Left lobe of liver (tissue), 2 donors: ENCODE data around the gene B4GALT5. TPM values are rescaled to one million over a fixed set of nuclear protein-coding genes. Genes with fewer than 3 reads are reported as not detected.

Source experiments
- ATAC-seq: fragments of 200-7000 bp; cut with Tn5 transposase; one replicate; pipeline ENCODE4 v1.9.1; 2020; ENCODE audit warnings: mild to moderate bottlenecking, moderate library complexity
- DNase-seq: peaks from one replicate; pipeline ENCODE4 v3.0.0-alpha.2; 2020; ENCODE audit warnings: low spot score
- total RNA-seq: library from RNA; stranded (reverse); gene quantifications from one replicate; pipeline ENCODE4 v1.2.1, GENCODE V29; 2021
- donor health status: DM: no; HTN: no; CAD: no; lungs with moderate emphysema.
- donor health status: DM: no; HTN: yes; CAD: no.

The B4GALT5 gene
- total RNA-seq, 1 donor from 2014 or later = 10.5 TPM

DNA sequence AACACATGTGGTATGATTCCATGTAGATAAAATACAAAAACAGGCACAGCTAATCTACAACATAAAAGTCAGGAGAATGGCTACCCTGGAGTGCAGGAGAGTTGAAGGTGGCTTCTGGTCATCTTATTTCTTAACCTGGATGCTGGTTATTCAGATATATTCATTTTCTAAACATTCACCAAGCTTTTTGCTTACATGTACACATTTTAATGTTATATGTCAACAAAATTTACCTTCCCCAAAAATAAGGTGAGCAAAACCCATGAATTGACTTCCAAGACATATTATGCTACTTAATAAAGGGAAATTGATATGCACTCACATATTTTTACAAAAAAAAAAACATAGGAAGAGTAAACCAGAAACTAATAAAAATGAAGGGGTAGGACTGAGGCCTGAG is 50.6 kb downstream of the B4GALT5 start:
- no peak for DNase-seq
- ATAC-seq = no peak

GRCh38 chr20:49661560-49662329 is 51.9 kb downstream of the B4GALT5 start:
- DNase-seq (no peak), ATAC-seq (peak; percentile 6)

GRCh38 chr20:49660912-49661311 is 52.8 kb downstream of the B4GALT5 start:
- DNase-seq = no peak
- no peak for ATAC-seq

DNA sequence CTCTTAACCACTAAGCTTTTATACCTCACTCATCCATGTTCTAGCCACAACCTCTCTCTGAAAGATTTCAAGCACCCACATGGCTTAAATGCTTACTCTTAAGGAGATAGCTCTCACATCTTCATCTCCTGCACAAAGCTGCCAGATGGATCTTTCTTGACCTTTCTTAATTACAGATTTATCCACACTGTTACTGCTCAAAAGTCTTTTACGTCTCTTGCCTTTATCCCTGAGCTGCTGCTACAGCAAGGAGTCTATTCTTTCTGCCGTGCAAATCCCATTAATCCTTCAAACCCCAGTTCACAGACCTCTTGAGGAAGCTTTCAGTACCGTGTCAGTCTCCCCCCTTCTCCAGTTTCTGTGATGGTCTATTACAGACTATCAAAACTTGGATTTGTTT is 54.6 kb downstream of the B4GALT5 start:
- ATAC-seq (no peak), DNase-seq (no peak)

- ATAC-seq (no peak), DNase-seq (no peak)
Observed at GRCh38 chr20:49658508-49658907, 55.2 kb downstream of the B4GALT5 start.

DNA sequence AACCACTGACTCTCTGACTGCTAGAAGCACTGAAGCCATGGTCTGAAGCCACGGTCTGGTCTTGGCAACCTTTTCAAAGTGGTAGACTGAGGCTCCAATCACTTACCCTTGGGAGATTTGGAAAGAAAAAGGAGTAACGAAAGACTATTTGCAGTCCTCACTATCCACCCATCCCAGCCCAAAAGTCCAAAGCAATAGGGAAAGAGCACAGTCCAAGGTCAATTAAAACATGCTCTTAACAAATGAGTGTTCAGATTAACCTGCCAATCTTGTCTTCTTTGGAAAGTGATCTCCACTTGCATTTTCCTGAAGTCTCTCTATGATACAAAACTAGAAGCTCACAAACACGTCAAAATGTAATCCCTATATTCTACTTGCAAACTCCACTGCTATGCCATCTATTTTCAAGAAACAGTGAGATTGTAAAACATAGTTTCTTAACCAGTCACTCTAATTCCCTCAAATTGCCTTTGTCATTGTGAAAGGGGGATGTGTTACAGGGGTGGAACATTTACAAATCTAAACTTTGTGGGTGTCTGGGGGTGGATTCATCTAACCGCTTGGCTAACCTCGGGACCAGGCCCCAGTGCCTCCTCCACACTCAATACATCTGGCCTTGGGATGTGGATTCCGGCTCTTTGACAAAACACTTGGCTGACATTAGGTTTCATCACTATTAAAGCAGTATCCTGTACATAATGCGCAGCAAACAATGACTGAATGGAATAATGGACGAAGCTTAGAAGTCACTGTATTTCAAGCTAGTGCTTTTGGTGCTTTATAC is 56.4 kb downstream of the B4GALT5 start:
- ATAC-seq (peak; percentile 71), DNase-seq (no peak)

DNA sequence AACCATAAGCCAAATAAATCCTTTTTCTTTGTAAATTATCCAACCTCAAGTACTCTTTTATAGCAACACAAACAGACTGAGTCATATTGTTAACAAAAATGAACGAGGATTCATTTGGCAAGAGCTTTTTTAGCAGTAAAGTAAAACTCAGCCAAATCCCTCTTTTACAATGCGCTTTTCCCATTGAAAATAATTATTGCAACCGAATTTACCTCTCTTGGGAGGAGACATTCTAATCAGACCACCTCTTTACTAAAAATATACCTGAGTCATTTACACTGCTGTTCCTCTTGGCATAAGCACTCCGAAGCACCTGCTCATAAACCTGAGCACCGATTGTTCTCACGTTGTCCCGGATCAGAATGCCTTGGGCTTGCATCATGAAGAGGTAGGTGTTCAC is 57.4 kb downstream of the B4GALT5 start:
- ATAC-seq (peak; percentile 29), DNase-seq (no peak)

GRCh38 chr20:49653925-49654434 is 59.7 kb downstream of the B4GALT5 start:
- DNase-seq (no peak), ATAC-seq (no peak)

DNA sequence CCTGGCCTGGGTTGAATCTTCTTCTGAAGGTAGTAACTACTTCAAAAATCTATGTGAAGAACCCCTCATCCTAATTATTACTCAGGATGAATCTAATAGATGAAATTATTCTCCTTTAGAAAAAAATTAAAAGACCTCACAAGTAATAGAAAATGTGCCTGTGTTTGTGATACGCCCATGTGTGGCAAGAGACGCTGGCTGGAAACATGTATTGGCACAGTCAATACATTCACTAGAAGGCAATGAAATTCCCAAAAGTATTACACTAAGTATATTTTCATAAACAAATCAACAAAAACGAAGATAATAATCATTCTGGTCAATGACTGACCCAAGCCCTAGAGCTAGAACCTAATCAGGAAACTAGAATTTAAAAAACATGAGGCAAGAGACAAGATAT is 64.0 kb downstream of the B4GALT5 start:
- DNase-seq (no peak), ATAC-seq (peak; percentile 54)

- DNase-seq = no peak
- ATAC-seq = no peak
Observed at GRCh38 chr20:49647550-49647949, 66.1 kb downstream of the B4GALT5 start.

DNA sequence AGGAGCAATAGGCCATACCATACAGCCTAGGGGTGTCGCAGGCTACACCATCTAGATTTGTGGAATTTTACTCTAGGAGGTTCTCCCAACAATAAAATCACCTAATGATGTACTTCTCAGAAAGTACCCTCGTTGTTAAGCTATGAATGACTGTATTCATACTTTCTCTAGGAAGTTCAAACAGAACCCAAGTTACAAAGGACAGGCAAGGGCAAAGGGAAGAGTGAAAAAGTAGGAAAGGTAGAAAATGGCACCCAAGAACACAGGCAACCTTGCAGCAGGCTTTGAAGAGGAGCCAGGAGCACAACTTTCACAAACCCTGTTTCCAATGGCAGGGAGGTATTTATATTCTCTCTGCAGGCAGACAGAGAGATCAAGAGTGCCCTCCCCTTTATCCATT is 67.2 kb downstream of the B4GALT5 start:
- ATAC-seq (no peak), DNase-seq (no peak)

DNA sequence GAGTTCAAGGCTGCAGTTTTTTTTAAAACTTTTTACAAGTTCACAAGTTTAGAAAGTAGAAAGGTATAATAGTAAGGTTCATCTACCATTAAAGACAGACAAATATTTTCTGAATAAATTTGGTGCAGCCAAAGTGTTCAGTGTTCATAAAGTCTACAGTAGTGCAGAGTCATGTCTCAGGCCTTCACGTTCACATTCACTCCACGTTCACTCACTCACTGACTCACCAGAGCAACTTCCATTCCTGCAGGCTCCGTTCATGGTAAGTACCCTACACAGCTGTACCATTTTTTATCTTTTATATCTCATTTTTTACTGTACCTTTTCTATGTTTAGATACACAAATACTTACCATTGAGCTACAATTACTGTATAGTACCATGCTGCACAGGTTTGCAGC is 67.6 kb downstream of the B4GALT5 start:
- DNase-seq (no peak), ATAC-seq (no peak)

GRCh38 chr20:49644980-49645565 is 68.6 kb downstream of the B4GALT5 start:
- no peak for ATAC-seq
- no peak for DNase-seq

DNA sequence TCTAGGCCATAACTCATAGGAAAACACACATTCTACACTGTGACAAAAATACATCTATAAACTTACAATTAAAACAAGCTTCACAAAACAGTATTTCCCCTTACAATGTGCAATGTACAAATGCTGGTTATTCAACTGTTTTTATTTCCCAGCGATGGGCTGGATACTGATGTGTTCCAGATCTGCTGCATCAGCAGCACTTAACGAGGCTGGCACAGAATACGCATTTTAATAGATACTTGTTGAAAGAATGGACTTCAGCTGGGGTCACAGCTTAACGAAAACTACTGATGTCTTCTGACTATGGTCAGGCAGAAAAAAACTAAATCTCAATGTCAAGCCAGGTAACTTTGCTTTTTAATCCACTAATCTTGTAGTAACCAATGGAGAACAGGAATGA is 70.9 kb downstream of the B4GALT5 start:
- no peak for ATAC-seq
- DNase-seq = no peak

- ATAC-seq (no peak), DNase-seq (no peak)
Observed at GRCh38 chr20:49641683-49642656, 71.7 kb downstream of the B4GALT5 start.

DNA sequence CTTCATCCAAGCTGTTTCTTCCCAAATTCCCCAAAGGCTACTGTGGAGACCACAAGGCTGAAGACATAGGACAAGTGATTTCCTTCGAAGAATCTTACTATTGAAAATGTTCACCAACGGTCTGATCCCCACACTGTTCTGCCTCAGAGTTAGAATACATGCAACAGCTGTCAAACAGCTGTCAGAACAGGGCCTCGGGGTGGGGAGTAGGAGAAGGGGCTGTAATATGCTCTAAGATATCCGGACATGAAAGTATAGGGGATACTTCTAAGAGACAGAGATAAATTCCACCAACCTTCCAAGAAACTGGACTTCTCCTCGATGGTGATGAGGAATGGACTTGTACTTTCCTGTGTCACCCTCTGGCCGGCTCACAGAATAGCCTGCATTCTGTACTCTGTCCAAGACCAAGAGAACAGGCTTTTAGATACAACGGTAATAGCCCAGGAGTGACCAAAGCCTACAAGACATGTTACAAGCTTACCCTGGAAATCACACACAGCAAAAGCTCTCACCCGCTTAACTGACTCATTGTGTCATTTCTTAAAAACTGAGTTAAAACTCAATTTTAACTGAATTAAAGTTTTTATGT is 76.5 kb downstream of the B4GALT5 start:
- no peak for ATAC-seq

DNA sequence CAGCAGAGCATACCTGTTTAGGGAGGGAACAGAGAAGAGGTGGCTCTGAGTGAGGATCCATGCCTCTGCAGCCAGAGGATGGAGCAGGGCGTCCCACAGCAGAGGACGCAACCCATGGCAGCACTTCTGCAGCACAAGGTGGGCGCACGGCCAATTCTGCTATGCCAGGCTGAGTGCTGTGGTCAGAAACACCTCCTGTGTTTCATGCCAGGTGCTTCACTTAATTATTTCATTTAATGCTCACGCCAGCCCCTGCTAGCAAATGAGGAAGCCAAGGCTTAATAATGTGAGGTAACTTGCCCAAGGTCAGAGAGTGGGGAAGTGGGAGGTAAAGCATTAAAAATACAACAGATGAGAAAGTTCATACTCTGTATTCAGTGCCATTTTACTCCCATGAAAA is 77.2 kb downstream of the B4GALT5 start:
- ATAC-seq = peak; percentile 38
- no peak for DNase-seq

More for the DNA sequence above, 76.5 kb downstream of the B4GALT5 start:
- no peak for DNase-seq

DNA sequence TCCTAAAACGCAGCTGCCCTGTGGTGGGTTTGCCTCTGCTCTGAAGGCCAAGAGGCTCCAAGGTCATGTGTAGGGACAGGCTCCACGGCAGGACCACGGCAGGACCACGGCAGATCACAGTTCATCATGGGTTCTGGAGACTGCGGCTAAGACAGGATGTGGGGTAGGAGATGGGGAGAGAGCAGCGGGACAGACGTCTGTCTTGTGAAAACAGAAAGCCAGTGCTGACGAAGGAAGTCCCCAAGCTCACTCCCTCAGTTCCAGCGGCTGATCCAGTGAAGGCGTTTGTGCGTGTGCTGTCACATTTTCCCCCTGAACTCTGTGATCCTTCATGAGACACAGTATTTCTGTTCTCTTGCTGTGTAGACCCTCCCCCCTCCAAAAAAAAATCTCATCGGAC is 77.8 kb downstream of the B4GALT5 start:
- no peak for ATAC-seq
- no peak for DNase-seq

GRCh38 chr20:49635166-49635565 is 78.5 kb downstream of the B4GALT5 start:
- DNase-seq (no peak), ATAC-seq (peak; percentile 23)

- DNase-seq = no peak
Observed at GRCh38 chr20:49634116-49634515, 79.6 kb downstream of the B4GALT5 start.

More at GRCh38 chr20:49634116-49634515, 79.6 kb downstream of the B4GALT5 start:
- ATAC-seq = no peak
